ENCODE measurements around the gene MOCS2. TPM values are rescaled to one million over a fixed set of nuclear protein-coding genes. Genes with fewer than 3 reads are reported as not detected.

MOCS2 gene
- total and polyA plus RNA-seq, 9 of the 15 experiments (the other 6 are each of a cell fraction or from before 2014, with no cell fraction given): 33.0 to 74.5 (median 48.4) TPM

GRCh38 chr5:53095931-53096525 lies 13.5 kb downstream of the MOCS2 start (continued):
- no peak for TF ChIP-seq FOXK2 (conservative IDR thresholded peaks at IDR 0.05 in 1 of 2, IDR thresholded peaks at IDR 0.05 in 1 of 2; ENCODE audit: low read depth in 2 of 2)
- TF ChIP-seq, protein P1, sequence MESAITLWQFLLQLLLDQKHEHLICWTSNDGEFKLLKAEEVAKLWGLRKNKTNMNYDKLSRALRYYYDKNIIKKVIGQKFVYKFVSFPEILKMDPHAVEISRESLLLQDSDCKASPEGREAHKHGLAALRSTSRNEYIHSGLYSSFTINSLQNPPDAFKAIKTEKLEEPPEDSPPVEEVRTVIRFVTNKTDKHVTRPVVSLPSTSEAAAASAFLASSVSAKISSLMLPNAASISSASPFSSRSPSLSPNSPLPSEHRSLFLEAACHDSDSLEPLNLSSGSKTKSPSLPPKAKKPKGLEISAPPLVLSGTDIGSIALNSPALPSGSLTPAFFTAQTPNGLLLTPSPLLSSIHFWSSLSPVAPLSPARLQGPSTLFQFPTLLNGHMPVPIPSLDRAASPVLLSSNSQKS (CRISPR knock-in tag; IDR thresholded peaks at IDR 0.05): no peak
- TF ChIP-seq ERF (CRISPR knock-in tag; IDR thresholded peaks at IDR 0.05): no peak
- peak; percentile 70 to 74 for TF ChIP-seq RAD21 (CRISPR knock-in tag; conservative IDR thresholded peaks at IDR 0.05 in 1 of 2, IDR thresholded peaks at IDR 0.05 in 1 of 2)
- TF ChIP-seq RFX1 (IDR thresholded peaks at IDR 0.05): peak; percentile 37; the same call in 1 of the 2 replicates
- TF ChIP-seq TEAD1 (CRISPR knock-in tag; IDR thresholded peaks at IDR 0.05): no peak
- TF ChIP-seq, protein P2, sequence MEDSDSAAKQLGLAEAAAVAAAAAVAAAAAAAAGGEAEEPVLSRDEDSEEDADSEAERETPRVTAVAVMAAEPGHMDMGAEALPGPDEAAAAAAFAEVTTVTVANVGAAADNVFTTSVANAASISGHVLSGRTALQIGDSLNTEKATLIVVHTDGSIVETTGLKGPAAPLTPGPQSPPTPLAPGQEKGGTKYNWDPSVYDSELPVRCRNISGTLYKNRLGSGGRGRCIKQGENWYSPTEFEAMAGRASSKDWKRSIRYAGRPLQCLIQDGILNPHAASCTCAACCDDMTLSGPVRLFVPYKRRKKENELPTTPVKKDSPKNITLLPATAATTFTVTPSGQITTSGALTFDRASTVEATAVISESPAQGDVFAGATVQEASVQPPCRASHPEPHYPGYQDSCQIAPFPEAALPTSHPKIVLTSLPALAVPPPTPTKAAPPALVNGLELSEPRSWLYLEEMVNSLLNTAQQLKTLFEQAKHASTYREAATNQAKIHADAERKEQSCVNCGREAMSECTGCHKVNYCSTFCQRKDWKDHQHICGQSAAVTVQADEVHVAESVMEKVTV (CRISPR knock-in tag; IDR thresholded peaks at IDR 0.05): peak; percentile 56

Data from K562 (cell line).